Measurements from ENCODE around the gene PSD4.
A peak's percentile ranks its signal among the peaks of the same experiment; 100 is the strongest.

PSD4 gene

GRCh38 chr2:113142290-113142689 is 31.5 kb upstream of the PSD4 start:
- DNase-seq (ENCODE audit: low read depth) = no peak

DNA sequence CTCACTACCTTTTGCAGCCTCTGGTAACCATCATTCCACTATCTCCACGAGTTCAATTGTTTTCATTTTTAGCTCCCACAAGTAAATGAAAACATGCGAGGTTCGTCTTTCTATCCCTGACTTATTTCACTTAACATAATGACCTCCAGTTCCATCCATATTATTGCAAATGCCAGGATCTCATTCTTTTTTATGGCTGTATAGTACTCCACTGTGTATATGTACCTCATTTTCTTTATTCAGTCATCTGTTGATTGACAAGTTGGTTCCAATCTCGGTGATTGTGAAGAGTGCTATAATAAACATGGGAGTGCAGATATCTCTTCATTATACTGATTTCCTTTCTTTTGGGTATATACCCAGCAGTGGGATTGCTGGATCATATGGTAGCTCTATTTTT is 29.5 kb upstream of the PSD4 start:
- no peak for DNase-seq (ENCODE audit: low read depth)

DNA sequence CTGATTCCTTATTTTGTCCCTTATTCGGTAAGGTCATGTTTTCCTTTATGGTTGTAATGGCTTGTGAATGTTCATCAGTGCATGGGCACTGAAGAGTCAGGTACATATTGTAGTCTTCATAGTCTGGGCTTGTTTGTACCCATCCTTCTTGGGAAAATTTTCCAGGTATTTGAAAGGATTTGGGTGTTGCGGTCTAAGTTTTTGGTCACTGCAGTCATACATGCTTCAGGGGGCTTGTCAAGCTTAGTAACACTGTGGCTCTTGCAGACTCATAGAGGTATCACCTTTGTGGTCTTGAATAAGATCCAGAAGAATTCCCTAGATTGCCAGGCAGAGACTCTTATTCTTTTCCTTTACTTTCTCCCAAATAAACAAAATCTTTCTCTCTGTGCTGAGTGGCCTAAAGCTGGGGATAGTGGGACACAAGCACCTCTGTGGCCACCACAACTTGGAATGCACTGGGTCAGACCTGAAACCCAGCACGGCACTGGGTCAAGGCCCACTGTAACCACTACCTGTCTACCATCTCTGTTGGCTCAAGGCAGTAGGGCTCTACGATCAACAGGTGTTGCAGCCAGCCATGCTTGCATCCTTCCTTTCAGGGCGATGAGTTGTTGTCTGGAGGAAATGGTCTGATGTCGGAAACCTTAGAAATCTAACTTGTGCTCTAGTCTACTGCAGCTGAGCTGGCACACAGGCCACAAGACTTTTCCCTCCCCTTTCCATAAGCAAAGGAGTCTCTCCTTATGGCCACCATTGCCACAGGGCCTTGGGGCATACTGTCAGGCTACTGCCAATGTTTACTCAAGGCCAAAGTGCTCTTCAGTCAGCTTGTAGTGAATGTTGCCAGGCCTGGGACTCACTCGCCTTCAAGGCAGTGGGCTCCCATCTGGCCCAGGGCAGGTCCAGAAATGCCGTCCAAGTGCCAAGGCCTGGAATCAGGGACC is 24.9 kb upstream of the PSD4 start:
- no peak for DNase-seq (ENCODE audit: low read depth)

DNA sequence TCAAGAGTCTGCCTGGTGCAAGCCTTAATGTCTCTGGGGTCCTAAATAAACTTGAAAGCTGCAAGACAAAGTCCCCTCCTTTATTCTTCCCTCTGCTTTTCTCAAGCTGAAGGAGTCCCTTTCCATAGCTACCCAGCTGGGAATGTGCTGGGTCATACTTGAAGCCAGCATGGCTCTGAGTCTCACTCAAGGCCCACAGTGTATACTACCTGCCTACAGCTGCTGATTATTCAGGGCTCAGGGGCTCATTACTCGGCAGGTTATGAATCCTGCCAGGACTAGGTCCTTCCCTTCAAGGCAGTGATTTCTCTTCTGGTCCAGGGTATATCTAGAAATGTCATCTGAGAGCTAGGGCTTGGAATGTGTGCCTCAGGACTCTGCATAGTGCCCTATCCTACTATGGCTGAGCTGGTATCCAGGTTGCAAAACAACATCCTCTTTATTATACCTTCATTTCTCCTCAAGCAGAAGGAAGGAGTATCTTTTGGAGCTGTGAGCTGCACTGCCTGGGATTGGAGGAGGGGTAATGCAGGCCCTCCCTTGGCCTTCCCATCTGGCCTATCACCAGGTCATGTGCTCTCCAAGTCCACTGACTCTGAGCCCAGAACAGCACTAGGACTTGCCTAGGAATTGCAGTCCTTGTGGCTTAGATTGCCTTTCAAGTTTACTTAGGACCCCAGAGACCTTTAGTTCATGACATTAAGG is 24.1 kb upstream of the PSD4 start:
- no peak for DNase-seq (ENCODE audit: low read depth)

DNA sequence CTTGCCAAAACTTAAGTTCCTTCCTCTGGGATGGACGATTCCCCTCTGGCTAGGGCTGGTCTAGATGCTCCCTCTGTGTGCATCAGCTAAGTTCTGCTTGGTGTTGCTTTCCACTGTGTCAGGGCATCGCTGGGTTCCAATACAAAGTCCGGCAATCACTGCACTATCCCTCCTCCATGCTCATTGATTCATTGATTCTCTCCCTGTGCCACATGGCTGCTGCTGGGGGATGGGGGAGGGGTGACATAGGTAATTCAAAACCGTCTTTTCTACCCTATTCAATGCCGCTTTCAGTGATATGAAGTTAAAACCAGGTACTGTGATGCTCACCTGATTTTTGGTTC is 23.5 kb upstream of the PSD4 start:
- DNase-seq (ENCODE audit: low read depth) = no peak

- no peak for DNase-seq (ENCODE audit: low read depth)
Observed at GRCh38 chr2:113155331-113155730, 18.4 kb upstream of the PSD4 start.

DNA sequence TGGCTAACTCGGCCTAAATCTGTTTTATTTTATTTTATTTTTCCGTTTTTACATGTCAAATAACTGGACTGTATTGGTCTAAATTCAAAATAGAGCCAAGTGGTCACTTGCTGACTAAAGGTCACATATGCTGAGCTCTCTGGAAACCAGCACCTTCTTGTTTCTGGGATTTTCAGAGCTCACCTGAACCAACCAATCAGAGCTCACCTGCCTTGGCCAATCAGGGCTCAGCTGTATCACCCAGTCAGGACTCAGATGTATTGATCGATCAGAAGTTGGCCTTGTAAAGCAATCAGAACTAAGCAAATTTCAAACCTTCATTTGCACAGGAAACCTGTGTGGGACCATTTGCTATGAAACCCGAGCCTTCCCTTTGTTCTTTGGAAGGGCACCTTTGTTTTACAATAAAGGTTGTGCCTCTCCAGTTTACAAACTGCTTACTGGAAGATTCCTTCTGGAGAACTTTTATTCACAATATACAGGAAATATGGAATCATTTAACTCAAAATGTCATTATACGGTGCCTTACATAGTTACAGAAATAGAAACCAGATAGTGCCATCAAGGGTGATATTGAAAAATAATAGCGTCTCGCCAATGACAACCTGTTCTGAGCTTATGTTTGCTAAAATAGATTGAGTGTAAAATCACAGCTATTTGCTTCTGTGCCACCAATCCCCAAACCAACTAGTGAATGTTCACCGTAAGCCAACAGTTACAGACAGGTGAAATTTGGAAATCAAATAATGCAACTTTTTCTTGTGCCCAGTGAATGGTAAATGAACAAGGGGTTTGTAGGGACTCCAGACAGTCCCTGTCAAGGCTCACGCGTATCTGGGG is 17.3 kb upstream of the PSD4 start:
- DNase-seq (ENCODE audit: low read depth) = no peak

GRCh38 chr2:113157118-113157896 is 16.5 kb upstream of the PSD4 start:
- DNase-seq (ENCODE audit: low read depth) = peak; percentile 41

- no peak for DNase-seq (ENCODE audit: low read depth)
Observed at GRCh38 chr2:113157897-113158753, 15.6 kb upstream of the PSD4 start.

- no peak for DNase-seq (ENCODE audit: low read depth)
Observed at GRCh38 chr2:113158884-113159553, 14.8 kb upstream of the PSD4 start.

GRCh38 chr2:113160248-113160647 is 13.5 kb upstream of the PSD4 start:
- no peak for DNase-seq (ENCODE audit: low read depth)

GRCh38 chr2:113160962-113161361 is 12.8 kb upstream of the PSD4 start:
- no peak for DNase-seq (ENCODE audit: low read depth)

DNA sequence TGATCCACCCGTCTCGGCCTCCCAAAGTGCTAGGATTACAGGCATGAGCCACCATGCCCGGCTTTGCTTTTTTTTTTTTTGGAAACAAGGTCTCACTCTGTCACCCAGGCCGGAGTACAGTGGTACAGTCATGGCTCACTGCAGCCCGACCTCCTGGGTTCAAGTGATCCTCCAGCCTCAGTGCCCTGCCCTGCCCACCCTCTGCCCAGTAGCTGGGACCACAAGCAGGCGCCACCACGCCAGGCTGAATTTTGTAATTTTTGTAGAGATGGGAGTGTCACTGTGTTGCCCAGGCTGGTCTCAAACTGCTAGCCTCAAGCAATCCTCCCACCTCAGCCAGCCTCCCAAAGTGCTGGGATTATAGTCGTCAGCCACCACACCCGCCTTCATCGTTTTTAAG is 11.6 kb upstream of the PSD4 start:
- DNase-seq (ENCODE audit: low read depth) = no peak

DNA sequence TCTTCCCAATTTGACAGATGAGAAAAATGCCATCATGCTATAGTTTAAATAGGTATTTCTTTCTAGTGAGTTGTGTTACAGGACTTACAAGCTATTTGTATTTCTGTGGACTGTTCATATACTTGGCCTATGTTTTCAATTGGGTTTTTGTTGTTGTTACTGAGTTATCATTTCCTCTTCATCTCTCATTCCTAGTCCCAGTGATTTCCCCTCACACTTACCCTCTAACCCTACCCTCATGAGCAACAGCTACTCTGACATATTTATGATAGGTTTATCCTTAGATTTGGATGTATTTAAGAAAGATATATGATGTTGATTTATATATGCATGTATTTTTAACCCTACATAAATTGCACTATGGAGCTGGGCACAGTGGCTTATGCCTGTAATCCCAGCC is 10.9 kb upstream of the PSD4 start:
- DNase-seq (ENCODE audit: low read depth) = no peak

- no peak for DNase-seq (ENCODE audit: low read depth)
Observed at GRCh38 chr2:113164215-113164929, 9.4 kb upstream of the PSD4 start.

- DNase-seq (ENCODE audit: low read depth) = no peak
Observed at GRCh38 chr2:113164930-113165585, 8.7 kb upstream of the PSD4 start.

DNA sequence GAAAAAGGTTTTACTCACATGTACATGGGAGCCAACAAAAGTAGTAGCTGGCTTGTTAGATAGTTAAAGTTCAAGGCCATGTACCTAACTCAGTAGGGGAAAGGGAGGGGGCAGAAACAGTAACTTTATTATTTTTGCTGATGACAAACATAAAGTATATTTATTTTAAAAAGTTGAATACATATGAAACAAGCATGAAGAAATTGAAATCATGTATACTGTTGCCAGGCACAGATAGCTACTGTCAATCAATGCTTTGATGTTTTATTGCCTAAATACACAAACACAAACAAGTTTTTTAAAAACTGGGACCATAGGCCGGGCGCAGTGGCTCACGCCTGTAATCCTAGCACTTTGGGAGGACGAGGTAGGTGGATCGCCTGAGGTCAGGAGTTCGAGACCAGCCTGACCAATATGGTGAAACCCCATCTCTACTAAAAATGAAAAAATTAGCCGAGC is 7.6 kb upstream of the PSD4 start:
- no peak for DNase-seq (ENCODE audit: low read depth)

DNA sequence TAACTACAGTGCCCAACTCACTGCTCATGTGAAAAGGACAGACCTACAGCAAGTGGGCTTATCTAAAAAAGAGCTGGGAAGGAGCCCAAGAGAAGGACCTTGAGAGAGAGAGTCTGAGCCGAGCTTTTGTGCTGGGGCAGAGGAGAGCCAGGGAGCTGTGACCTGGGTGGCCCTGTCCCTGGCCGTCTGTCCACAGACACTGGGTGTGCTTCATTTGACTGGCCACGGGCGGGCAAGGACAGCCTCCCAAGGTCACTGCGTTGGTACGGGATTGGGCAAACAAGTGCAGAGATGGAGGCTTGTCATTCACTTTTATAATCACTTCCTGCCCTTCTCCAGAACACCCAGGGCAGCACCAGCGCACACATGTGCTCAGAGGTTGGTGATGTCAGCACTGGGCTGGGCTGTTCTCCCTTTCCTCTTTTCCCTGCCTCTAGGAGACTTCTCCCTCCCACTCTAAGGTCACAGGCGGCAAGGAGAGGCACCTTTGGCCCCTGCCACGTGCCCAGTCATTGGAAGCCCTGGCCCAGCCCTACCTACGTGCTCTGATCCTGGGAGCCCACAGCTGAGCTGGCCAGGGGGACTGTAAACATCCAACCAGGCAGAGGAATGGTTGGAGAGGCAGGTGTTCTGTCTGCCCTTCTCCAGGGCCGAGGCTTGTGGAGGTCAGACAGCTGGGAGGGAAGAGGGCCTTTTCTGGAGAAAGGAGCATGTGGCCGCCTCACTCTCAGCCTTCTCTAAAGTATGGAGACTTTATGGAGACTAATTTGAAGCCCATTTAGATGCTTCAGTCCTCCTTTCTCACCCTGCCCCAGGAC is 6.4 kb upstream of the PSD4 start:
- peak; percentile 20 for DNase-seq (ENCODE audit: low read depth)
